NCI-H510A (cell line): ENCODE data around the gene TPSB2.

Source experiments
- DNase-seq: peaks from one replicate; lab custom pipeline; 2025; lab: John Stamatoyannopoulos, UW

TPSB2 gene

GRCh38 chr16:1181404-1182315 lies 48.3 kb downstream of the TPSB2 start:
- DNase-seq = no peak

- no peak for DNase-seq
These were observed 49.2 kb downstream of the TPSB2 start for GRCh38 chr16:1180549-1181403.
